LoVo (cell line): Measurements from ENCODE around the gene GRIA1.
"Not testable (repeated sequence)": the region's sequence is repeated elsewhere in the genome, so short reads cannot be mapped to it uniquely, and the experiment has no call there.

Source experiments
- DNase-seq: peaks from one replicate; pipeline ENCODE4 v3.0.0-alpha.2; 2016; ENCODE audit warnings: low spot score

GRIA1 gene

GRCh38 chr5:153835891-153836515, 345.5 kb downstream of the GRIA1 start:
- no peak for DNase-seq

- not testable (repeated sequence) for DNase-seq
Observed at GRCh38 chr5:153849303-153850113, 359.0 kb downstream of the GRIA1 start.

- DNase-seq: no peak
Observed at GRCh38 chr5:153860195-153860886, 369.9 kb downstream of the GRIA1 start.

GRCh38 chr5:153862906-153863305, 372.4 kb downstream of the GRIA1 start:
- not testable (repeated sequence) for DNase-seq
